HEK293 (cell line): ENCODE data around the gene NEU1.
"Not testable (repeated sequence)": the region's sequence is repeated elsewhere in the genome, so short reads cannot be mapped to it uniquely, and the experiment has no call there.

Experiments used
- CTCF ChIA-PET: fragments of 350-600 bp; formaldehyde crosslinking; extraction: SDS; loops from one replicate; lab custom pipeline; 2021; ENCODE audit warnings: antibody characterized with exemption; lab: Yijun Ruan, JAX
- POLR2A ChIA-PET: fragments of 300-600 bp; formaldehyde crosslinking; extraction: SDS; loops from one replicate; lab custom pipeline; 2020; ENCODE audit warnings: antibody characterized with exemption, inconsistent platforms; lab: Yijun Ruan, JAX
- H3K27ac ChIP-seq: fragments of 200-500 bp; sonication (Bioruptor generic); 2 replicates; pipeline ENCODE4 v1.5.1; 2014; ENCODE audit warnings: low read depth, low read length, control low read depth, inconsistent platforms; ENCODE audit errors: extremely low read depth
- H3K36me3 ChIP-seq, 2 experiments: fragments of 200-500 bp in 1 of 2; sonication (Bioruptor generic) in 1 of 2; 1 replicate in 1 of 2; 2 replicates in 1 of 2; pipeline ENCODE4 v1.5.1; 2014 to 2017; ENCODE audit warnings: inconsistent platforms in 2 of 2, low read length in 2 of 2; ENCODE audit not compliant: control insufficient read depth in 2 of 2, insufficient read depth in 1 of 2
- H3K4me1 ChIP-seq: fragments of 200-500 bp; sonication (Bioruptor generic); 2 replicates; pipeline ENCODE4 v1.5.1; 2014; ENCODE audit warnings: mild to moderate bottlenecking, low read length, inconsistent platforms; ENCODE audit not compliant: control insufficient read depth, insufficient read depth
- H3K4me3 ChIP-seq: 2 replicates; pipeline ENCODE4 v1.5.1; 2011; ENCODE audit warnings: low read depth, mild to moderate bottlenecking, control low read depth, low read length, moderate library complexity
- H3K9me3 ChIP-seq: fragments of 200-500 bp; sonication (Bioruptor generic); 2 replicates; pipeline ENCODE4 v1.5.1; 2014; ENCODE audit warnings: low read depth, low read length, inconsistent platforms; ENCODE audit not compliant: control insufficient read depth, insufficient read depth
- EGR2 ChIP-seq: fragments of 450-650 bp; formaldehyde crosslinking; IDR thresholded peaks from 2 replicates; pipeline ENCODE4 v1.5.1; 2016; ENCODE audit warnings: low read depth, missing biosample characterization, missing genetic modification characterization
- PRDM4 ChIP-seq: fragments of 450-650 bp; formaldehyde crosslinking; IDR thresholded peaks from 2 replicates; pipeline ENCODE4 v1.5.1; 2017; ENCODE audit warnings: missing biosample characterization, missing genetic modification characterization
- SCRT1 ChIP-seq: fragments of 450-650 bp; formaldehyde crosslinking; IDR thresholded peaks from 2 replicates; pipeline ENCODE4 v1.5.1; 2016; ENCODE audit warnings: missing biosample characterization, missing genetic modification characterization, borderline replicate concordance
- SCRT2 ChIP-seq: fragments of 450-650 bp; formaldehyde crosslinking; IDR thresholded peaks from 2 replicates; pipeline ENCODE4 v1.5.1; 2016; ENCODE audit warnings: missing biosample characterization, missing genetic modification characterization
- WT1 ChIP-seq: fragments of 450-650 bp; formaldehyde crosslinking; IDR thresholded peaks from 2 replicates; pipeline ENCODE4 v1.5.1; 2016; ENCODE audit warnings: missing biosample characterization, missing genetic modification characterization
- ZBTB1 ChIP-seq: fragments of 450-650 bp; formaldehyde crosslinking; IDR thresholded peaks from 2 replicates; pipeline ENCODE4 v1.5.1; 2016; ENCODE audit warnings: missing biosample characterization, missing genetic modification characterization
- ZBTB17 ChIP-seq: fragments of 450-650 bp; formaldehyde crosslinking; IDR thresholded peaks from 2 replicates; pipeline ENCODE4 v1.5.1; 2016; ENCODE audit warnings: missing biosample characterization, missing genetic modification characterization
- ZBTB8A ChIP-seq: fragments of 450-650 bp; formaldehyde crosslinking; IDR thresholded peaks from 2 replicates; pipeline ENCODE4 v1.5.1; 2016; ENCODE audit warnings: missing biosample characterization, missing genetic modification characterization
- ZFHX2 ChIP-seq: fragments of 450-650 bp; formaldehyde crosslinking; conservative IDR thresholded peaks from 2 replicates; pipeline ENCODE4 v1.5.1; 2016; ENCODE audit warnings: missing biosample characterization, missing genetic modification characterization
- ZNF223 ChIP-seq: fragments of 450-650 bp; formaldehyde crosslinking; IDR thresholded peaks from 2 replicates; pipeline ENCODE4 v1.5.1; 2016; ENCODE audit warnings: missing biosample characterization, missing genetic modification characterization
- ZNF362 ChIP-seq: fragments of 450-650 bp; formaldehyde crosslinking; IDR thresholded peaks from 2 replicates; pipeline ENCODE4 v1.5.1; 2016; ENCODE audit warnings: missing biosample characterization, missing genetic modification characterization
- ZNF391 ChIP-seq: fragments of 450-650 bp; formaldehyde crosslinking; IDR thresholded peaks from 2 replicates; pipeline ENCODE4 v1.5.1; 2016; ENCODE audit warnings: low read depth, missing biosample characterization, missing genetic modification characterization, borderline replicate concordance
- ZNF394 ChIP-seq: fragments of 450-650 bp; formaldehyde crosslinking; IDR thresholded peaks from 2 replicates; pipeline ENCODE4 v1.5.1; 2016; ENCODE audit warnings: missing biosample characterization, missing genetic modification characterization, mild to moderate bottlenecking, moderate library complexity, borderline replicate concordance
- ZNF433 ChIP-seq: fragments of 450-650 bp; formaldehyde crosslinking; IDR thresholded peaks from 2 replicates; pipeline ENCODE4 v1.5.1; 2016; ENCODE audit warnings: missing biosample characterization, missing genetic modification characterization, low read depth
- ZNF488 ChIP-seq: fragments of 450-650 bp; formaldehyde crosslinking; IDR thresholded peaks from 2 replicates; pipeline ENCODE4 v1.5.1; 2016; ENCODE audit warnings: missing biosample characterization, missing genetic modification characterization
- ZNF596 ChIP-seq: fragments of 450-650 bp; IDR thresholded peaks from 2 replicates; pipeline ENCODE4 v1.5.0; 2018; ENCODE audit warnings: missing biosample characterization, mild to moderate bottlenecking, missing genetic modification characterization, moderate library complexity
- ZNF610 ChIP-seq: fragments of 450-650 bp; formaldehyde crosslinking; IDR thresholded peaks from 2 replicates; pipeline ENCODE4 v1.5.1; 2016; ENCODE audit warnings: missing biosample characterization, missing genetic modification characterization, borderline replicate concordance
- ZNF660 ChIP-seq: fragments of 450-650 bp; IDR thresholded peaks from 2 replicates; pipeline ENCODE4 v1.5.1; 2018; ENCODE audit warnings: missing biosample characterization, mild to moderate bottlenecking, missing genetic modification characterization
- ZNF791 ChIP-seq: fragments of 450-650 bp; formaldehyde crosslinking; IDR thresholded peaks from 2 replicates; pipeline ENCODE4 v1.5.1; 2016; ENCODE audit warnings: missing biosample characterization, missing genetic modification characterization

The NEU1 gene

GRCh38 chr6:31907158-31907813 lies 44.7 kb upstream of the NEU1 start:
- no peak overlapping the region for H3K4me3 ChIP-seq
- no peak overlapping the region for H3K27ac ChIP-seq
- H3K36me3 ChIP-seq = no peaks in the 10 kb centered on the region
- ChIA-PET CTCF (interaction anchor here (0.6 to 1.3 kb wide), 6 partner anchors 9 to 996 kb away, joined by 3 to 6 read pairs (median 4); no protein-coding TSS in a partner anchor), POLR2A (interaction anchor here (0.6 to 1.1 kb wide), 9 partner anchors 9 to 80 kb away, joined by 3 to 13 read pairs (median 4); partner anchors contain the start of genes CFB and DXO)
- H3K4me1 ChIP-seq = peaks cover 12% of the 10 kb centered on the region; the same call in 1 of the 2 replicates
- peak; percentile 45; the same call in 1 of the 2 replicates for TF ChIP-seq ZNF394 (tag by site-specific recombination)
- TF ChIP-seq ZFHX2 = peak; percentile 84
- no peak for TF ChIP-seq ZNF660 (tag by site-specific recombination)
- no peak for TF ChIP-seq ZNF596 (tag by site-specific recombination)
- peak; percentile 49; the same call in 1 of the 2 replicates for TF ChIP-seq ZBTB17
- peak; percentile 63 for TF ChIP-seq ZBTB8A (tag by site-specific recombination)
- TF ChIP-seq ZNF610 (tag by site-specific recombination) = no peak
- peak; percentile 94 for TF ChIP-seq SCRT2 (tag by site-specific recombination)
- peak; percentile 77 for TF ChIP-seq EGR2 (tag by site-specific recombination)
- peak; percentile 80 for TF ChIP-seq ZNF362
- TF ChIP-seq SCRT1 = peak; percentile 84
- no peak for TF ChIP-seq ZNF433 (tag by site-specific recombination)
- peak; percentile 70 for TF ChIP-seq PRDM4 (tag by site-specific recombination)
- peak; percentile 59; the same call in 1 of the 2 replicates for TF ChIP-seq WT1
- TF ChIP-seq, all 188 proteins: peak for 10
- H3K9me3 ChIP-seq = no peaks in the 10 kb centered on the region

- POLR2A ChIA-PET = interaction anchor here (0.6 to 0.9 kb wide), 3 partner anchors 38 to 42 kb away, joined by 4 read pairs; partner anchors contain the start of gene CFB
- CTCF ChIA-PET, H3K9me3 ChIP-seq, H3K4me3 ChIP-seq, H3K36me3 ChIP-seq, H3K27ac ChIP-seq: not testable (repeated sequence)
- H3K4me1 ChIP-seq = peaks cover 12% of the 10 kb centered on the region; the same call in 1 of the 2 replicates
These were observed 44.1 kb upstream of the NEU1 start for GRCh38 chr6:31906727-31907126.

- ChIA-PET CTCF (interaction anchor here (0.7 to 1.4 kb wide), 2 partner anchors 100 to 142 kb away, joined by 3 to 7 read pairs; no protein-coding TSS in a partner anchor), POLR2A (no interaction called here)
- Histone ChIP-seq H3K27ac (no peak overlapping the region), H3K4me3 (no peak overlapping the region), H3K9me3 (no peaks in the 10 kb centered on the region), H3K36me3 (no peaks in the 10 kb centered on the region), H3K4me1 (peaks cover 9% of the 10 kb centered on the region; the same call in 1 of the 2 replicates)
- TF ChIP-seq ZNF223 (tag by site-specific recombination) (0 out of 2 replicates have a peak, but pooled peaks have one; percentile 26), ZNF433 (tag by site-specific recombination) (no peak), ZBTB17 (peak; percentile 67), ZNF488 (no peak), ZNF791 (tag by site-specific recombination) (no peak), ZNF391 (tag by site-specific recombination) (no peak), ZBTB1 (no peak)
These were observed 43.5 kb upstream of the NEU1 start for GRCh38 chr6:31906122-31906521.
